ENCODE data around the gene CMIP.

The CMIP gene

GRCh38 chr16:81491541-81492188 lies 47.1 kb downstream of the CMIP start:
- Histone ChIP-seq H3K4me3 (ENCODE audit: low read depth, low read length) (no peak overlapping the region), H3K27ac (no peak overlapping the region), H3K27me3 (replicated peaks) (no peaks in the 10 kb centered on the region), H3K36me3 (replicated peaks) (no peaks in the 10 kb centered on the region)
- no peak for DNase-seq
- TF ChIP-seq CTCF (IDR thresholded peaks at IDR 0.05; ENCODE audit: low read depth, low read length, missing control alignments) = no peak
- in situ Hi-C loops (cut with HindIII; ENCODE audit: low pct_ligation_motif_present, low sequenced_read_pairs) = loop anchor here (25.0 kb wide), 1 partner anchor 221 kb away; no protein-coding TSS in a partner anchor

- H3K36me3 ChIP-seq (replicated peaks) = no peaks in the 10 kb centered on the region
- H3K27ac ChIP-seq = no peak overlapping the region
- in situ Hi-C loops (cut with HindIII; ENCODE audit: low pct_ligation_motif_present, low sequenced_read_pairs) = loop anchor here (25.0 kb wide), 1 partner anchor 220 kb away; no protein-coding TSS in a partner anchor
- no peak overlapping the region for H3K4me3 ChIP-seq (ENCODE audit: low read depth, low read length)
- TF ChIP-seq CTCF (IDR thresholded peaks at IDR 0.05; ENCODE audit: low read depth, low read length, missing control alignments) = no peak
- DNase-seq = no peak
- no peaks in the 10 kb centered on the region for H3K27me3 ChIP-seq (replicated peaks)
These were observed 47.7 kb downstream of the CMIP start for GRCh38 chr16:81492311-81492761.

DNA sequence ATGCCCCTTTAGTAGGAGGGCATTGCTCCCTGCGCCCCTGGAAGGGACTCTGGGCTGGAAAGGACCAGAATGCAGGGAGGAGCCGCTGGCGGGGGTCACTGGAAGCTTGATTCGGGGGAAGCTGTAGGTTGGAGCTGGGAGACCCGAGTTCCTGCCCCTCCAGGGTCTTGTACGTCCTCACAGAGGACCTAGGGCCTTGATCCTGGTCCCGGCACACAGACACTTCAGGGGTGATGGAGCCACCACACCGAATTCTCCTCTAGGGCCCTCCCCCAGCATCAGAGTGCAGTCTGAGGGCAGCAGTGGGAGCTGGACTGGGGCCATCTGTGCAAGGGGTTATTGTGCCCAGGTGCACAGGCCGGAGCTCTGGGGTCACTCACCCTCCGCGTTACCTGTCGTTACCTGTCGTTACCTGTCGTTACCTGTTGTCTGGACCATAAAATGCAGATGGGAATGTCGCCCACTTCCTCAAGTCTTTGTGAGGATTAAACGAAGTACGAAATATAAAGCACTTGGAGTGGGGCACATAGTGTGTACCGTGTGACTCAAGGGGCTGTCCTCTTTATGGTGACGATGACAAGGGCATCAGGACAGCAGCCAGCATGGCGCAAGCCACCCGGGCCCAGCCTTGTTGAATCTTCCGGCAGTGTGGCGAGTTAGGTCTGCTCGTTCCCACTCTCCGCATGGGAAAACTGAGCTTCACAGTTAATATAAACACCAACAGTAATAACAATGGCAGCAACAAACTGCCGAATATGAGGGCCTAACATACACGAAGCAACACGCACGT lies 48.6 kb downstream of the CMIP start:
- no peak overlapping the region for H3K4me3 ChIP-seq (ENCODE audit: low read depth, low read length)
- H3K27ac ChIP-seq = no peak overlapping the region
- TF ChIP-seq CTCF (IDR thresholded peaks at IDR 0.05; ENCODE audit: low read depth, low read length, missing control alignments) = no peak
- H3K27me3 ChIP-seq (replicated peaks) = no peaks in the 10 kb centered on the region
- no peaks in the 10 kb centered on the region for H3K36me3 ChIP-seq (replicated peaks)
- DNase-seq = no peak
- in situ Hi-C loops (cut with HindIII; ENCODE audit: low pct_ligation_motif_present, low sequenced_read_pairs) = loop anchor here (25.0 kb wide), 1 partner anchor 219 kb away; no protein-coding TSS in a partner anchor

GRCh38 chr16:81493755-81494433 lies 49.3 kb downstream of the CMIP start:
- DNase-seq = peak; percentile 65
- Histone ChIP-seq H3K4me3 (ENCODE audit: low read depth, low read length) (no peak overlapping the region), H3K27ac (peak overlapping the region; percentile 41), H3K27me3 (replicated peaks) (no peaks in the 10 kb centered on the region), H3K36me3 (replicated peaks) (no peaks in the 10 kb centered on the region)
- in situ Hi-C loops (cut with HindIII; ENCODE audit: low pct_ligation_motif_present, low sequenced_read_pairs) = loop anchor here (25.0 kb wide), 1 partner anchor 218 kb away; no protein-coding TSS in a partner anchor
- TF ChIP-seq CTCF (IDR thresholded peaks at IDR 0.05; ENCODE audit: low read depth, low read length, missing control alignments) = no peak

DNA sequence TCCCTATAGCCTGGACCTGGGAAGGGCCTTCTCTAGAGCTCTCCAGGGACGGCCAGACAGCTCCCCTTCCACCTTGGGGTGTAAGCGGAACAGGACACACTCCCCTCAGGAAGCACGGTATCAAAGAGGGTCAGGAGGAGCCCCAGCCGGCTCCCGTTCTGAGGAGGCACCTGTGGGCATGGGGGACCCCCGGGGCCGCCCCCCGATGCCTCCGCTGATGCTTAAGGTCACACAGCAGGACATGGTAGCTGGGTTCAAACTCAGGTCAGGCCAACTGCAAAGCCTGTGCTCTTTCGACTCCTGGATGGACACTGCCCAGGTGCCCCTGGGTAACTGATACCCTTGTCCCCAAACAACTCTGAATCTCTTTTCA lies 49.8 kb downstream of the CMIP start:
- Histone ChIP-seq H3K27ac (no peak overlapping the region), H3K27me3 (replicated peaks) (no peaks in the 10 kb centered on the region), H3K36me3 (replicated peaks) (no peaks in the 10 kb centered on the region), H3K4me3 (ENCODE audit: low read depth, low read length) (no peak overlapping the region)
- in situ Hi-C loops (cut with HindIII; ENCODE audit: low pct_ligation_motif_present, low sequenced_read_pairs) = loop anchor here (25.0 kb wide), 1 partner anchor 218 kb away; no protein-coding TSS in a partner anchor
- no peak for DNase-seq
- no peak for TF ChIP-seq CTCF (IDR thresholded peaks at IDR 0.05; ENCODE audit: low read depth, low read length, missing control alignments)
